GM15510 (cell line): ENCODE results near the gene KCNN3.
A peak's percentile ranks its signal among the peaks of the same experiment; 100 is the strongest.

Experiments
- POLR2A ChIP-seq: IDR thresholded peaks from 3 replicates; pipeline ENCODE4 v1.6.1; 2011; ENCODE audit warnings: borderline replicate concordance; ENCODE audit not compliant: insufficient read length; ENCODE audit errors: extremely low read depth

KCNN3 gene

DNA sequence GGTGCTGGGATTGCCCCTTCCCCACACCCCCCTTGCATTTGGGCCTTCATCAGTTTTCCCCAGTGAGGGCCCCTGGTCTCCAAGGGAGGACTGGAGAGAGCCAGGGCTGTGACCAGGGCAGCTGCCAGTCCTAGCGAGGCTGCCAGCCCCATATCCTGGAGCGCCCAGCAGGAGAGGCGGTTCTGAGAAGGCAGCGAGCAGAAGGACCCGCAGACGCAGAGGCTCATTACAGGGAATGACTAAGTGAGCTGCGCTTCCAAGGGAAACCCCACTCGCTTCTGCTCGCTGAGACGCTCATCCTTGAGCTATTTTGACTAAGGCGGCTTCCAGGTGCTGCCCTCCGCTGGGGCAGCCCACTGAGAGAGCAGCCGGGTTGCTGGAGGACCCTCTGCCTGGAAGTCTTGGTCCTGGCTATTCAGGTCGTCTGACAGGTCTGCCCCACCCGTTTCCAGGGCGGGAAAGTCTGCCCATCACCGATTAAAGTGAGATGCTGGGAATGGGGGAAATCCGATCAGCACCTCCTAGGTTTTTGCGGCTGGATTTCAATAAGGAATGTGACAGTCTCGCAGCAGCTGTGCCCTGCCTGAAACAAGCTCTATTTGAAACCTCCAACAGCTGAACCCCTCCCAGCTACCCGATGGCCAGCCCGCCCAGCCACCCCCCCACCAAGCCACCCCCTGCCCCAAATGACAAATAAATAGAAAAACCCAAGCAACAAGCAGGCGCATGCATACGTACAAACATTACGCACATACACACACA lies 2.8 kb downstream of the KCNN3 start:
- no peak for TF ChIP-seq POLR2A

DNA sequence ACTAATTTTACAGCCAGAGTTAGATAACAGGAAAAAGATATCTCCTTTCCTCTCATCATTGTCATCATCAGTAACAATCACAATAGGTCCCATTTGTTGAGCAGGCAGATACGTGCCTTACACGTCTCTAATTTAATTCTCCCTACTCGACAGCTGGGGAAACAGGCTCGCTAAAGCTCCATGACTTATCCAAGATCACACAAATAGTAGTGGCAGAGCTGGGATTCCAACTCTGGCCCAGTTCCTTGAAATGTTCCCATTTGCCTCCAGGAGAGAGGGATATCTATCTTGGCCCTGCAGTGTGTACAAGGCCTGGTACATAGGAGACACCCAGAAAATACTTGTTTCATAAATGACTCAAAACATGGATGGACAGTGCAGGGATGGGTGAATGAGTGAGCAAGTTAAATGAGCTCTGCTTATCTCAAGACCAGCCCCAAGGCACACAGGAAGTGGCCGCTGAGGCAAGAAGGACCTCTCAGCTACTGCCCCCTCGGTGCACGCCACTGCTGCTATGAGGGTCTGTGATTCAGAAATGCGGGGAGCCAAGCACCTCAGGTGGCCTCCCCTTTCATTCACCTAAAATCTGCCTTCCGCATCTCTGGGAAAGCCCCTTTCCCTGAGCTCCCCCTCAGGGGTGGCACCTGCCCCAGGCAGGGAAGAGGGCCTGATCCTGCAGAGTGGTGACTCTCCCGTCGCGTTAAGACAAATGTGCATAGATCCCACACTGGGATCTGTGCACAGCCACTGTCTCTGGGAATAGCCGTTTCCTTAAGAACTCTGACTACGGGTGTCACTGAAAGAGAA lies 3.6 kb downstream of the KCNN3 start:
- no peak for TF ChIP-seq POLR2A

DNA sequence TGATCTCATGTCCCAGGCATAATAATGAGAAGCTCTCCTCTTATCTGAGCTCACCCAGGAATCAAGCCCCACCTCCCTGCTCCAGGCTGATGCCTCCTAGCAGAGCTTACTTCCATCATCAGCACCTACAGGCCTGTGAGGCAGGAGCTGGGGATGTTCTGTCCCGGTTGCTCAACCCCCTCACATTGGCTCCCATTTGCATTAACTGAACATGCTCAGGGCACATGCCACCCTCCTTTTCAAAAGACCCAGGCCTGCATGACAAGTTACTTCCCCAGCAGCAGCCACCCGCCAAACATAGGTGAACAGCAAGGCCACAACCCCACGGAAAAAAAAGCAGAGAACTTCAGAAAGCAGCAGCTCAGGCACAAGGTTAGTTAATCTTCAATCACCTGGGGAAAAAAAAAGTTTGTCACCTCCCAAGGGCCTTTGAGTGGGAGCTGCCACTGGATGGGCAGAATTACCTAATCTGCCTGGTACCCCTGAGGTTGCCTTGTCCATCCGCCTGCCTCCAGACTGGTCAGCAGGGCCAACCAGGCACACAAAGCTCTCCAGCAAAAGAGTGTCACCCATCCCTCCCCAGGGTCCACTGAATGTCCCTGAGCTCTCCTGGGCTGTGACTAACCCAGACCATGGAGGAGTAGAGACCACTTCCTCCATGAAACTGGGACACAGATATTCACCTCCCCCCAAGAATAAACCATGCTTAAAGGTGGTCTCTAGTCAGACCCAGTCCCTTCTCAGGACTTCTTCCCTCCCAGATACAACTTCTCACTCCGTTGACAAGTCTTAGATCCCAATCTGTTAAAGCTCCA lies 4.4 kb downstream of the KCNN3 start:
- TF ChIP-seq POLR2A = peak; percentile 11

DNA sequence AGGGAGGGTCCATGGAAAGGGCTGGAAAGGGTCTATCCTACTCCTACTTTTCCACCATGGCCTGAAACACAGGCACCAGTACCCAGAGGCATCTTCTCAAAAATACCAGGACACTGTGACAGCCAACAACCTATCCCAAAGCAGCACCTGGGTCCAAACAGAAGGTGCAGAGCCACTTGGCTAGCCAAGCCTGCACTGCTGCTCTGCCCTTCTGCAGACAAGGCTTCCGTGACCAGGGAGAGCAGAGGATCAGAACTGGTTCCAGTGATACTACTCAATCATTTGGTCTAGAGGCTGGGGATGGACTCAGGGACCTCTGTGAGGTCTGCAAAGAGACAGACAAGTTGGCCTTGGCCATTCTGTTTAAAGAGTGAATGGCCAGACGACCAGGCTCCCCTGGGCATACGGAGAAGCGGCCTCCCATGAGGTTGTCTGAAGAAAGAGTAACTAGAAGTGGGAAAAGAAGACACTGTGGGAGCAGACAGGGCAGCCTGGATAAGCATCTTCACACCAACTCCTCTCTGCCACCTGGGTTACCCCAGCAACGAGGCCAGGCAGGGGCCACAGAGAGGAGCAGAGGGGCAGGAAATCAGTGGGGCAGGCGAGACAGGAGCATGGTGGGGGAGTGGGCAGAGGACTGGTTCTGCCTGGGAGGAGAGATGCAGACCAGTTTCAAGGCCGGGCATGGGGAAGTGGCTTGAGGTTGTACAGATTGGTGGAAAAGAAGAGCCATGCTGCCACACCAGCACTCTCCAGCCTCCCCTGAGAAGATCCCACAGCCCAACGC lies 5.7 kb downstream of the KCNN3 start:
- TF ChIP-seq POLR2A = no peak

DNA sequence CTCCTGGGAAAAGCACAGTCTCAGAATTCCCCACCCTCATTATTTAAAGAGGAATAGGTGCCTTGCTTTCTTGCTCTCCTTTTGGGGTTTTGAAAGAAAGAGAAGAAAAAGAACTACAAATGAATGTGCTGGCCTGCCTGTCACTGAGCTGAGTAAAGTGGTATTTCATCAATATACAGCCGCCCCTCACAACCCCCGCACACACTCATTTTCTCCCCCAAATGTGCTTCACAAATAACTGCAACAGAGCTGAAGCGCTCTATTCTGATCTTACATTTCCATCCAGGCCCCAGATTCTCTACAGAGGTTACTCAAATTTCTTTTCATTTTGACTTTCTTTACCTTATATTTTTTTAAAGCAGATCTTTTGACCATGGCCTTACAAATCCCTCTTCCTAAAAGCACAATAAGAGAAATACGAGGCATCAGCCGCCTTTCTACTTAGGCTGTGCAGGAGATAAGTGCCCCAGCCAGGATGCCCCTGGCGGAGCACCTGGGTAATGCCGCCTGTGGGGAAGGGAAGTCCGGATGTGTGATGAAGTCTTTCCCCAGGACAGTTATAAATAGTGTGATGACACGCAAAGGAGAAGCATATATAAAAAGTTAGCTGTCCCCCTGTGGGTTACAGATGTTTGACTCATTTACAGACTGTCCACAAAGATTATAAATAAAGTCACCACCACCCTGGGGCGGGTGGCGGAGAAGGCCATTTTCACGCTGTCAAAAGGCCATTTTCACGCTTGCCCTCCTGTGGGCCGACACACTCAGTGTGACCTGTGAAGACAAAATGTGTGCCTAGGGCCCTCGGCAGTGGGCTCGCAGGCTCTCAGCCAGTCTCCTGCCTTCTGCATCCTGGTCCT lies 6.5 kb downstream of the KCNN3 start:
- TF ChIP-seq POLR2A = peak; percentile 17

DNA sequence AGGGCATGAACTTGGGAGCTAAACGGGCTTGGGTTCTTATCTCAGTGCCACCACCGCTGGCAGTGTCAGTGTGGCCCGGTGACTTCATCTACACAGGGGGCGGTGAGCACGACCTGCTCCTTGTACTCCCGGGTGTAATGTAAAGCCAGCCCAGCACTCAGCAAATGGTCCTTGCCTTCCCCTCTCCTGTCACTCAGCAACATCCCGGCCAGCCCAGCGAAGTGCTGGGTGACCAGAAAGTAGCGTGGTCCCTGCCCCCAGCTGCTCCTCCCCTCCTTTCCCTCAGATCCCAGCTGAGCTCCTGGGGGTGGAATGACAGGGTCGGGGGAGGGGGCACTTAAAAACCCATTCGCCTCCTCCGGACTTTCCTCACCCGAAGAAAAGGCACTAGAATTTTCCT lies 7.2 kb downstream of the KCNN3 start:
- TF ChIP-seq POLR2A = no peak

DNA sequence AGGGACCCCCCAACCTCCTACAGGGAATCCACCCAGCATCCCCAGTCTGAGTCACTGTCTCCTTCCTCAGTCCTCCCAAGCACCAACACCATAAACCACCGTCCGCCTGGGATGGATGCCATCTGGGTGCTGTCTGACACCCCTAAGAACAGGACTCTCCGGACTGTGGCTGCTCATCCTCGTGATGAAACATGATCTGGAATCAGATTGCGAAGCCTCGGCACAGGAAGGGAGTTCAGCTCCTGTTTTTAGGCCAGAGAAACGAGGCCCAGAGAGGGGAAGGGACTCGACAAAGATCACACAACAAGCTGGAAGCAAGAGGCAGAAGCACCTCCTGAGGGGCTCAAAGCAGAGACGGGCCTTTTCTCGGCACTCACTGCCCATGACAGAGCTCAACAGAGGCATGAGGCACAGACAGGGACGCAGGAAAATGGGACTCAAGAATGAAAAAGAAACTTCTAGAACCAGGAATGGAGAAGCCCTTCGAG lies 8.4 kb downstream of the KCNN3 start:
- no peak for TF ChIP-seq POLR2A

DNA sequence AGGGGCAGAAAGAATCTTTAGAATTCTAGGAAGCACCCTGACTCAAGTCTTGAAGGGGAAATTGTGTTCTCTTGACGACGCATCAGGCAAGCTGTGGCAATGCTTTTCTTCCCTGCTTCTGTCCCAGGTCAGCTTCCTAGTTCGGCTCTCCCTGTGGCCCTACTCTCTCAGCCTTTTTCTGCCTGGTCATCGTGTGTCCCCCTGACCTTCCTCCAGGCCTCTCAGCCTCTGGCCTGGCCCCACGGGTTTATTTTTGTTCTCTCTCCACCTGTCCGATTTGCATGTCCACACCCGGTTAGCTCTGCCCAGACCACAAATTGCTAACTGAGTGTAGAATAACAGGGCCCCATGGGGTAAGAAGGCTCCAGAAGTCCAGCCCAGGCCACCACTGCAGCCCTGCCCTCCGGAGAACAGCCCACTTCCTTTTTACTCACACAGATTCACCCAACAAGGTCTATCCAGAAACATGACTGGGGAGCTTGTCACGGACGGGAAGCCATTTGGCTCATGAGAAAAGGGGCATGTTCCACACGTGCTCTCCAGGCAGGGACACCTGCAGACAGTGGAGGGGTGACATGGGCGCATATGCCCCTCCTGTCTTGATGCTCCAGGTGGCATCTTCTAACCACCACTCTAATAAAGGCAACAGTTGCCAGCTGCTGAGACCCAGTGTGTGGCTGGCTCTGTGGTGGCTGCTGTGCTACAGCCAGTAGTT lies 9.8 kb downstream of the KCNN3 start:
- peak; percentile 68 for TF ChIP-seq POLR2A

DNA sequence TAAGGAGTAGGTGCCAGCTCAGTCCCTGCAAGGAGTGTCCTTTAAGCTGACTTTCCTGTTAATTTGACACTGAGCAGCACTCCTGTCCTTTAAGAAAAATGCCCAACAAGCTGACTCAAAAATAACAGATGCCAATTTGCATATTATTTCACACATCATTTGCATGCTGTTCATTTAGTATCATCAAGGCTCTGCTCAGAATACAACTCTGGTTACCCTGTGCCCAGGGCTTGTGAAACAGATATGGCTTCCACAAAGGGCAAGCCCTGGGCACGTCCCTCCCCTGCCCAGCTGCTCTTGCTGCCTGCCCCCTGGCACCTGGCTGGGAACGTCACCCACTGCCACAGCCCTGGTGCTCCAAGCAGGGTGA lies 10.3 kb downstream of the KCNN3 start:
- TF ChIP-seq POLR2A = peak; percentile 65

DNA sequence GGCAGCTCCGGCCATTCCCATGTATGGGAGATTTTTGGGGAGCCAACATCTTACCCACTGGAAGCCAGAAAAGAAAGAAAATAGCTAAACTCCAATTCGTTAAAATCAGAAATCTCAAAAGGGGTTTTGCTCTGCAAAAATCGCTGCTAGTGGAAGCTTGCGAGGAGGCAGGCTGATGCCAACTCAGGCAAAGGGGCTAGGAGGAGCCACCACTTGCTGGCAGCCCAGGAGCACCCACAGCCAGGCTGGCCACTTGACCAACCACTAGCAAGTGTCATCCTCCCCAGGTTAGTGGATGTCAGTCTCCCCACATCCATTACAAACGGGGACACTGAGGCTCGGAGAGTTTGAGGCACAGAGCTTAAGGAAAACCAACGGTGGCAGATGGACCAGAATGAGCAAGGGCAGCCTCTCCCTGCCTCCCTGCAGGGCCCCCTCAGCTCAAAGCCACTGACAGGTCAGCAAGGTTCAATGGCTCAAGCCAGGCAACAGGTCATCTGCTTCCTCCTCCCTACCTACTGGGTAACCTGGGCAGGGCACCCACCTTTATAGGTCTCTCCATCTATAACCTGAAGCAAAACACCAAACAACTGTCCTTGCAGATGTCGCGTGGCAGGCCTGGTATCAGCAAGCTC lies 10.8 kb downstream of the KCNN3 start:
- no peak for TF ChIP-seq POLR2A

DNA sequence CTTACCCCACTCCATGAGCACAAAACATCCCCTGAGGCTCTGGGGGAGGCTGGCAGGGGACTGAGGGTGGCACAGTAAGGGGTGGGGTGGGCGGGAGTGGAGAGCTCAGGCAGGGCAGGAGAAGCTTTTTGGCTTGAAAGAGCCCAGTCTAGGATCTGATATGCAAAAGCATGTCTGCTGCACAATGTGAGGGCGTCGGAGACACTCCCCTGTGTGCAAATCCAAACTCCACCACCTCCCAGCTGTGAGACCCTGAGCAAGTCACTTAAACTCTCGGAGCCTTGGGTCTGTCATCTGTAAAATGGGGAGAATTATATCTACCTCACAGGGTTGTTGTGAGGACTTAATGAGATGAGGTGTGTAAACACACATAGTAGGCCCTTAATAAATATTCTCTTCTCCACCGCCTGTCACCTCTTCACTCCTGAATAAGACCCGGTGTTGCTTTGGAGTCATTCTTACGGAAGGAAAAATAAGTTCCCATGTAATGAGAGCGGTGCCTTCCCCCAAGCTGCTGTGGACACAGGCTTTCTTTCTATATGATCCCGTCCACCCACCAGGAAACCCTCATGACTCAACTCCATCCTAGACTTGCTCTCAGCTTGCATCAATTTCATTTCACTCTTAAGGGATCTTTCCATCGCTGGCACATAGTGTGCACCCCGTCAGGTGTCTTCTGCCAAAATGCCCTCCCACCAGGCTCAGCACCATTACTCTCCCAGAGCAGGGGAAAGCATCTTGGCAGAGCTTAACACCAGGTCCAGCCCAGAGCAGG lies 12.5 kb downstream of the KCNN3 start:
- no peak for TF ChIP-seq POLR2A

DNA sequence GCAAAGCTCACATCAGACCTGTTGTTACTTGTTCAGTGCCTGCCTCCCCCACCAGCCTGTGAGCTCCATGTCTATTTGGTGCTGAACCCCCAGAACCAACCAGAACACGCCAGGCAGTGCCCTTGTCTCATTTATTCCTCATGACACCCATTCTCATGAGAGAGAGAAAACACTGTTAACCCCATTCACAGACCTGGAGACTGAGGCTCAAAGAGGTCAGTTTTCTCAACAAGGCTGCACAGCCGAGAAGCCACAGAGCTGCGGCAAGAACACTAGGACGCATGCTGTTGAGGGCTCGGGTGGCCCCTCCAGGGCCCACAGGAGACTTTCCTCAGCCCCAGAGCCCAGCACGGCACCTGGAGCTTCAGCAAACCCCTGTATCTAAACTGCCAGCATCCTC lies 13.1 kb downstream of the KCNN3 start:
- TF ChIP-seq POLR2A = no peak

DNA sequence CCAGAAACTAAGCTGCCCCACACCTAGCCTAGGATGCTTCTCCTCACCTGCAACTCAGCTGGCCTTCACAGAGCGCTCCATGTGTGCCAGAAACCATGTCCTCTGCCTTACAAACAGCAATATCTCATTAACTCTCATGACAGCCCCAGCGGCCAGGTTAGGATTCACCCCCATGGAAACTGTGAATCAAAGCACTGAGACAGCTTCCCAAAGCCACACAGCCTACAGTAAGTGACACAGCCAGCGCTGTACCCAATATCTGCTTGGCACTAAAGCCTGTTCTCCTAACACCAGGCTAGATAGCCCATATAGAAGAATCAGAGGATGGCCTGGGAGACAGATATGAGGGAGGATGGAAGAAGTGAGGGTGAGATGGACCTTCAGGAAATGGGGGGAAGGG lies 13.5 kb downstream of the KCNN3 start:
- no peak for TF ChIP-seq POLR2A
